Smooth muscle cell (in vitro differentiated cells): ENCODE results near the gene PRKCH. TPM values are rescaled to one million over a fixed set of nuclear protein-coding genes. Genes with fewer than 3 reads are reported as not detected.

Experiments used
- DNase-seq: peaks from one replicate; lab custom pipeline; 2025; ENCODE audit not compliant: unreplicated experiment; lab: John Stamatoyannopoulos, UW
- H2AFZ ChIP-seq: fragments of 200-600 bp; sonication (generic); 2 replicates; pipeline ENCODE4 v1.6.0; 2016; ENCODE audit warnings: antibody characterized with exemption, low read depth, mild to moderate bottlenecking
- H3F3A ChIP-seq: fragments of 200-600 bp; sonication (generic); 2 replicates; pipeline ENCODE4 v1.6.0; 2017; ENCODE audit warnings: antibody characterized with exemption, low read depth
- H3K27ac ChIP-seq: fragments of 200-600 bp; sonication (generic); 2 replicates; pipeline ENCODE4 v1.5.1; 2016; ENCODE audit warnings: low read depth, mild to moderate bottlenecking
- H3K27me3 ChIP-seq: fragments of 200-600 bp; sonication (generic); 2 replicates; pipeline ENCODE4 v1.6.1; 2016; ENCODE audit warnings: low read depth, mild to moderate bottlenecking
- H3K36me3 ChIP-seq: fragments of 200-600 bp; sonication (generic); 2 replicates; pipeline ENCODE4 v1.5.1; 2016; ENCODE audit warnings: low read depth
- H3K4me1 ChIP-seq: fragments of 200-600 bp; sonication (generic); 2 replicates; pipeline ENCODE4 v1.5.1; 2016; ENCODE audit warnings: low read depth
- H3K4me2 ChIP-seq: fragments of 200-600 bp; sonication (generic); 2 replicates; pipeline ENCODE4 v1.6.0; 2016; ENCODE audit warnings: mild to moderate bottlenecking
- H3K4me3 ChIP-seq: fragments of 200-600 bp; sonication (generic); 2 replicates; pipeline ENCODE4 v1.5.1; 2016; ENCODE audit warnings: mild to moderate bottlenecking
- H3K79me2 ChIP-seq: fragments of 200-600 bp; sonication (generic); 2 replicates; pipeline ENCODE4 v1.6.0; 2016; ENCODE audit warnings: low read depth, mild to moderate bottlenecking
- H3K9ac ChIP-seq: fragments of 200-600 bp; sonication (generic); 2 replicates; pipeline ENCODE4 v1.6.0; 2016; ENCODE audit warnings: low read depth
- H3K9me3 ChIP-seq: fragments of 200-600 bp; sonication (generic); replicated peaks from 2 replicates; pipeline ENCODE4 v1.5.1; 2016; ENCODE audit warnings: low read depth
- H4K20me1 ChIP-seq: fragments of 200-600 bp; sonication (generic); 2 replicates; pipeline ENCODE4 v1.6.0; 2016; ENCODE audit warnings: low read depth
- WGBS: methylation state at CpG from one replicate; pipeline ENCODE4 v1.1.7; 2016; ENCODE audit warnings: low lambda C conversion rate; 5-methylcytosine and 5-hydroxymethylcytosine counted together
- polyA plus RNA-seq: library from polyadenylated mRNA; unstranded; fragments of >200 nt; fragmentation: Nextera tagmentation; extraction: Ambion mirVana; gene quantifications from 2 replicates; pipeline ENCODE4 v1.2.1, GENCODE V29; 2016
- total RNA-seq: library from RNA; depleted of rRNA; stranded (reverse); fragments of >200 nt; gene quantifications from 2 replicates; pipeline ENCODE4 v1.2.3, GENCODE V29; 2014
- TF ChIP-seq, protein P1 (sequence below): fragments of 200-600 bp; sonication (generic); IDR thresholded peaks from 2 replicates; pipeline ENCODE4 v1.5.1; 2017; ENCODE audit warnings: borderline replicate concordance, mild to moderate bottlenecking, antibody characterized with exemption; ENCODE audit not compliant: insufficient read depth, poor library complexity, severe bottlenecking

PRKCH gene
- total and polyA plus RNA-seq, 2 experiments from 2014 or later = 1.5 to 7.6 TPM

- H3K9me3 ChIP-seq = no peaks in the 10 kb centered on the region
- peaks cover 3% of the 10 kb centered on the region for H3K4me1 ChIP-seq
- H3K27me3 ChIP-seq = peaks cover 19% of the 10 kb centered on the region
- H4K20me1 ChIP-seq = no peaks in the 10 kb centered on the region
- no peaks in the 10 kb centered on the region for H3K79me2 ChIP-seq
- TF ChIP-seq, protein P1, sequence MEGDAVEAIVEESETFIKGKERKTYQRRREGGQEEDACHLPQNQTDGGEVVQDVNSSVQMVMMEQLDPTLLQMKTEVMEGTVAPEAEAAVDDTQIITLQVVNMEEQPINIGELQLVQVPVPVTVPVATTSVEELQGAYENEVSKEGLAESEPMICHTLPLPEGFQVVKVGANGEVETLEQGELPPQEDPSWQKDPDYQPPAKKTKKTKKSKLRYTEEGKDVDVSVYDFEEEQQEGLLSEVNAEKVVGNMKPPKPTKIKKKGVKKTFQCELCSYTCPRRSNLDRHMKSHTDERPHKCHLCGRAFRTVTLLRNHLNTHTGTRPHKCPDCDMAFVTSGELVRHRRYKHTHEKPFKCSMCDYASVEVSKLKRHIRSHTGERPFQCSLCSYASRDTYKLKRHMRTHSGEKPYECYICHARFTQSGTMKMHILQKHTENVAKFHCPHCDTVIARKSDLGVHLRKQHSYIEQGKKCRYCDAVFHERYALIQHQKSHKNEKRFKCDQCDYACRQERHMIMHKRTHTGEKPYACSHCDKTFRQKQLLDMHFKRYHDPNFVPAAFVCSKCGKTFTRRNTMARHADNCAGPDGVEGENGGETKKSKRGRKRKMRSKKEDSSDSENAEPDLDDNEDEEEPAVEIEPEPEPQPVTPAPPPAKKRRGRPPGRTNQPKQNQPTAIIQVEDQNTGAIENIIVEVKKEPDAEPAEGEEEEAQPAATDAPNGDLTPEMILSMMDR = no peak
- no peak overlapping the region for H3K4me3 ChIP-seq
- no peak for DNase-seq
- WGBS = 86% methylated on average over 7 of the region's 7 CpGs
- no peak overlapping the region for H3K9ac ChIP-seq
- no peak overlapping the region for H3K4me2 ChIP-seq
- H3K36me3 ChIP-seq = no peaks in the 10 kb centered on the region
- H3K27ac ChIP-seq = no peak overlapping the region
- H3F3A ChIP-seq = no peaks in the 10 kb centered on the region
- no peak overlapping the region for H2AFZ ChIP-seq
Measured at GRCh38 chr14:61287196-61287595, 34.2 kb upstream of the PRKCH start.

DNA sequence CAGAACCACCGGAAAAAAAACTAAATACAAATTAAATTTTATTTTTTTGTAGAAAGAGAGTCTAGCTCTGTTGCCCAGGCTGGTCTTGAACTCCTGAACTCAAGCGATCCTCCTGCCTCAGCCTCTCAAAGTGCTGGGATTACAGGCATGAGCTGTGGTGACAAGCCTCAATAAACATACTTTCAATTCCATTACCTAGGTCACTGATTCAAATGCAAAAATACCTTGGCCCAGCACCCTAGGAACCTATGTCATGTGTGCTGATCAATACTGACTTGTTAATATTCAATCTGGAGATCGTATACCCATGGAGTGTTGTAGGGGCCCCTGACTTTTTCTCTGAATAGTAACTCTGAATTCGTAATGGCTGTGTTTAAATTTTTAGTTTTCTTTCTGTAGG is 33.2 kb upstream of the PRKCH start:
- Histone ChIP-seq H3K9ac (no peak overlapping the region), H3K4me3 (no peak overlapping the region), H3K4me2 (no peak overlapping the region), H3F3A (no peaks in the 10 kb centered on the region), H2AFZ (no peak overlapping the region), H3K36me3 (no peaks in the 10 kb centered on the region), H3K4me1 (peaks cover 3% of the 10 kb centered on the region), H3K27me3 (peaks cover 9% of the 10 kb centered on the region), H3K9me3 (no peaks in the 10 kb centered on the region), H3K27ac (no peak overlapping the region), H3K79me2 (no peaks in the 10 kb centered on the region), H4K20me1 (no peaks in the 10 kb centered on the region)
- TF ChIP-seq, protein P1 = no peak
- WGBS = 88% methylated on average over 4 of the region's 4 CpGs
- DNase-seq = no peak

DNA sequence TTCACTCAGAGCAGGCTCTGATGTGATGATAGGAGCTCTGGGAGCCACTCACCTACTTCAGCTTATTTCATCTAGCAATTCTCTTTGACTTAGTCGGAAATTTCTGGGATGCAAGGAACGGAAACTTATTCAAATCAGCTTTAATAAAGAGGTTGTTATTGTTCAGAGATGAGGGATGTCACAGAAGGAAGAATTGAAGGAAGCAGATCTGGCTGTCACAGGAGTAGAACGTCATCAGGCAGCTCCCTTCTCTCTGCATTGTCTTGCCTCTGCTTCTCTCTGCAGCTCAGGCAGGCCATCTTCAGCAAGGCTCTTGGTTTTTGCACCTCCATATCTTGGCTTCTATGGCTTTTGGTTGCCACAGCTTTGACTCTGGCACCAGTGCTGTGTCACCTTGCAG is 32.7 kb upstream of the PRKCH start:
- DNase-seq = no peak
- no peaks in the 10 kb centered on the region for H3F3A ChIP-seq

GRCh38 chr14:61290701-61291100 is 30.7 kb upstream of the PRKCH start:
- no peaks in the 10 kb centered on the region for H3K27me3 ChIP-seq
- peaks cover 3% of the 10 kb centered on the region for H3K4me1 ChIP-seq
- no peaks in the 10 kb centered on the region for H3K9me3 ChIP-seq
- TF ChIP-seq, protein P1 = no peak
- H3K4me2 ChIP-seq = no peak overlapping the region
- no peak overlapping the region for H3K4me3 ChIP-seq
- no peak for DNase-seq
- no peaks in the 10 kb centered on the region for H3K79me2 ChIP-seq
- no peak overlapping the region for H3K9ac ChIP-seq
- no peak overlapping the region for H3K27ac ChIP-seq
- H4K20me1 ChIP-seq = no peaks in the 10 kb centered on the region
- WGBS = 76% methylated on average over 1 of the region's 1 CpG
- no peaks in the 10 kb centered on the region for H3K36me3 ChIP-seq
- no peak overlapping the region for H2AFZ ChIP-seq
- no peaks in the 10 kb centered on the region for H3F3A ChIP-seq

More for the DNA sequence above, 32.7 kb upstream of the PRKCH start:
- no peaks in the 10 kb centered on the region for H3K9me3 ChIP-seq
- no peaks in the 10 kb centered on the region for H3K36me3 ChIP-seq
- no peaks in the 10 kb centered on the region for H3K79me2 ChIP-seq
- H3K9ac ChIP-seq = no peak overlapping the region
- no peak overlapping the region for H2AFZ ChIP-seq
- H4K20me1 ChIP-seq = no peaks in the 10 kb centered on the region
- no peak overlapping the region for H3K27ac ChIP-seq
- no peak overlapping the region for H3K4me2 ChIP-seq
- WGBS = 72% methylated on average over 3 of the region's 3 CpGs
- H3K4me3 ChIP-seq = no peak overlapping the region
- peaks cover 3% of the 10 kb centered on the region for H3K4me1 ChIP-seq
- TF ChIP-seq, protein P1 = no peak
- peaks cover 5% of the 10 kb centered on the region for H3K27me3 ChIP-seq
